Mononuclear cell (primary cell): ENCODE data around the gene STARD7. TPM values are rescaled to one million over a fixed set of nuclear protein-coding genes. Genes with fewer than 3 reads are reported as not detected.
"Not testable (repeated sequence)": the region's sequence is repeated elsewhere in the genome, so short reads cannot be mapped to it uniquely, and the experiment has no call there.

Experiments used
- H3K27me3 ChIP-seq: 2 replicates; pipeline ENCODE4 v1.6.0; 2011; ENCODE audit warnings: low read length, control low read depth; ENCODE audit not compliant: insufficient read depth
- H3K4me1 ChIP-seq: 2 replicates; pipeline ENCODE4 v1.5.1; 2011; ENCODE audit warnings: mild to moderate bottlenecking, low read length, control low read depth; ENCODE audit not compliant: insufficient read depth
- H3K4me3 ChIP-seq: 2 replicates; pipeline ENCODE4 v1.5.1; 2011; ENCODE audit warnings: mild to moderate bottlenecking, low read length, moderate library complexity
- H3K9me3 ChIP-seq: 2 replicates; pipeline ENCODE4 v1.5.1; 2011; ENCODE audit warnings: low read depth, mild to moderate bottlenecking, control low read depth, low read length
- total RNA-seq: library from RNA; depleted of rRNA; stranded (reverse); fragments of >200 nt; gene quantifications from one replicate; pipeline ENCODE4 v1.2.3, GENCODE V29; 2012

STARD7 gene
- total RNA-seq, 1 donor: 96.8 TPM

DNA sequence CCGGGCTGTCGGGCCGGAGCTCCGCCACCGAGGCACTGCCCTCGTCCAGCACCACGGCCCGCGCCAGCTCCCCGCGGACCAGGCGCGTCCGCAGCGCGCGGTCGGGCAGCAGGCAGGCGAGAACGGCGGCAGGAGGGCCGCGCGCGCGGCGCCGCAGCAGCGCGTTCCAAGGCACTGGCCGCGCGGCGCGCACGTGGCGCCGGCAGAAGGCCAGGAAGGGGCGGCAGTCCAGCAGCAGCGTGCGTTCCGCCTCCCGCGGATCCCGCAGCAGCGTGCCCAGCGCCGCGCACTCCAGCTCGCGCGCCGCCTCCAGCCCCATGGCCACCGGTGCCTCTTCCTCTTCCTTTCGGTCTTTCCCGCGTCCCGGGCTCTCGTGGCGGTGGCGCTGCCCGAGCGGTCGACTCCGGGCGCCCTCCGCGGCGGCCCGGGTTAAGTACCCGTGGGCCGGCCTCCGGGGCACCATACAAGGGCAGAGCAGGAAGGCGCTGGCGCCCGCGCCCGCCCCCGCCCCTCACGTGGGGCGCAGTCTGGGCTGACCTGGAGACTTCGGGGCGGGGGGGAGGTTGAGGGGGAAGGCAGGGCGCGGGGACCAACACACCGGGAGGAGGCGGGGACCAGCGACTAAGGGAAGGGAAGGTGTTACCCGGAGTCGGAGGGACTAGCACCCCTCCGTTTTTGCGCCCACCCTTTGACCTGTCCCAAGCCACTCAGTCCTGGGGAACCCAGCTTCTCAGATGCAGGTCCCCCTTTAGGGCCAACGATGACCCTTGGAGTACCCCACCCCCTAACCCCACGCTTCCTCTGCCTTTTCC lies 63.4 kb downstream of the STARD7 start, which contains the start of gene DUSP2:
DUSP2 (minus strand) TSS at position 405 of the 812 bp plus-strand sequence; CDS start at position 319, 86 bp downstream.
- H3K4me3 ChIP-seq: peak within 1 kb of the TSS; percentile 58
- H3K27me3 ChIP-seq: no peaks in the 10 kb centered on the region
- no peaks in the 10 kb centered on the region for H3K9me3 ChIP-seq

DNA sequence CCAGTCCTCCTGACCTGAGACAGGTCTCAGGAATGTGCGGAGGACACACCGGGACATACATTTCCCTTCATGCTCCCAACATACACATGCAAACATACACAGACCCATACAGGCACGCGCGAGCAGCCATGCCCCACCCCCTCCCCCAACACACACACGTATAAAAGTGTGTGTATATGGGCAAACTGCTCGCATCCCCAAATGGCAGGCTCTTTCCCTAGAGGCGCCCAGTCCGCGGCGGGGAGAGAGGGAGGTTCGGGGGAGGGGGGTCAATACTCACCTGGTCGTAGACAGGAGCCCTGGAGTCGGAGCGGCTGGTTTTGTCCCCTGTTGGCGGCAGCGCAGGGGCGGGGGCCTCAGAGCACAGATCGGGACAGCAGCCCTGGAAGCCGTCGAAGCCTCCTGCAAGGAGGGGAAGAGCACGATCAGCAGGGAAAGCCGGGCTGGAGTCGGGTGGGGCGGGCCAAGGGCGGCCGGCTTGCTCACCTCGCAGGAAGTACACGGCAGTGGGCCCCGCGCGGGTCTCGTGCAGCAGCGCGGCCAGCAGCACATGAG lies 64.1 kb downstream of the STARD7 start:
- no peaks in the 10 kb centered on the region for H3K27me3 ChIP-seq
- no peaks in the 10 kb centered on the region for H3K9me3 ChIP-seq
- H3K4me1 ChIP-seq: peaks cover 69% of the 10 kb centered on the region

More for the DNA sequence above, 63.4 kb downstream of the STARD7 start, which contains the start of gene DUSP2:
- peaks cover 69% of the 10 kb centered on the region for H3K4me1 ChIP-seq

DNA sequence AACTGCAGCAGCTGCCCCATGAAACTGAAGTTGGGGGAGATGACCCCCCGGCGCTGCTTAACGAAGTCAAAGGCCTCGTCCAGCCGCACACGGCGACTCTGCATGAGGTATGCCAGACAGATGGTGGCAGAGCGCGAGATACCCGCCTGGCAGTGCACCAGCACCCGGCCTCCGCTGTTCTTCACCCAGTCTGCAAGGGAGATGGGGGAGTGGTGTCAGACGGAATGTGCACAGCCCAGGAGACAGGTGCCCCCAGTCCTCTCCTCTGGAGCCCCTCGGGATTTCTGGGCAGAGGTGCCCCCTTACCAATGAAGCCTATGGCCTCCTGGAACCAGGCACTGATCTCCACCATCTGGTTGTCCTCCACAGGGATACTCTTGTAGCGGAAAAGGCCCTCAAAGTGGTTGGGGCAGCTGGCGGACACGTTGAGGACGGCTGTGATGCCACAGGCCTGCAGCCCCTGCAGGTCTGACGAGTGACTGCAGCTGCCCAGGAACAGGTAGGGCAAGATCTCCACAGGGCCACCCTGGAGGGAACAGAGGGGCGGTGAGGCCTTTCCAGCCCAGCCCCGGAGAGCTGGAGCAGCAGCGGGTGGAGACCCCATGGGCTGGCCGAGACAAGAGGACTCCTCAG lies 64.7 kb downstream of the STARD7 start:
- H3K4me3 ChIP-seq: peak overlapping the region; percentile 58
- no peaks in the 10 kb centered on the region for H3K27me3 ChIP-seq
- H3K9me3 ChIP-seq: no peaks in the 10 kb centered on the region
- H3K4me1 ChIP-seq: peaks cover 67% of the 10 kb centered on the region

More for the DNA sequence above, 64.1 kb downstream of the STARD7 start:
- H3K4me3 ChIP-seq: peak overlapping the region; percentile 58

DNA sequence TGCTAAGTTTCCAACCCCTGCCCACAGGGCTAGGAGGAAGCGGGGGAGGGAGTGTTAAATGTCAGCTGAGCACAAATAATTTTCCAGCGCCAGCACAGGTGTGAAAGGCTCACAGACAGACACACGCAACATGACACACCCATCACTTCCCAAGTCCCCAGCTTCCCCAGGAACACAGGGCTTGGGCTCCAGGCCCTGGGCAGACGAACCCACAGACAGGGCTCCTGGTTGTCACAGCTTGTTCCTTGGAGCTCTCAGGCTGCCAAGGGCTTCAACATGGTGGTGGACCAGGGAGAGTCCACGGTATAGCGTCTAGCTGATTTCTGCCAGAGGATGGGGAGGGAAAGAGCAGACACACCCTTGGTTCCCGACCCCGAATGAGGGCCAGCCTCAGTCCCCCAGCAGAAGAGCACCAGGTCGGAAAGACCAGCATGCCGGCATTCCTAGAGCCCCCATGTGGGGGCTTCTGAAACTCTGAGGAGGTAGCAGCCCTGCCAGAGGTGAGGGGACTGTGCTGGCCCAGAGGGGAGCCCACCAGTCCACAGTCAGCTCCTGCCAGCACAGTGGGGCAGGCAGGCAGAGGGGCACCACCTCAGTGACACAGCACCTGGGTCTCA lies 65.3 kb downstream of the STARD7 start:
- no peaks in the 10 kb centered on the region for H3K27me3 ChIP-seq
- peak overlapping the region; percentile 58 for H3K4me3 ChIP-seq
- H3K4me1 ChIP-seq: peaks cover 61% of the 10 kb centered on the region

DNA sequence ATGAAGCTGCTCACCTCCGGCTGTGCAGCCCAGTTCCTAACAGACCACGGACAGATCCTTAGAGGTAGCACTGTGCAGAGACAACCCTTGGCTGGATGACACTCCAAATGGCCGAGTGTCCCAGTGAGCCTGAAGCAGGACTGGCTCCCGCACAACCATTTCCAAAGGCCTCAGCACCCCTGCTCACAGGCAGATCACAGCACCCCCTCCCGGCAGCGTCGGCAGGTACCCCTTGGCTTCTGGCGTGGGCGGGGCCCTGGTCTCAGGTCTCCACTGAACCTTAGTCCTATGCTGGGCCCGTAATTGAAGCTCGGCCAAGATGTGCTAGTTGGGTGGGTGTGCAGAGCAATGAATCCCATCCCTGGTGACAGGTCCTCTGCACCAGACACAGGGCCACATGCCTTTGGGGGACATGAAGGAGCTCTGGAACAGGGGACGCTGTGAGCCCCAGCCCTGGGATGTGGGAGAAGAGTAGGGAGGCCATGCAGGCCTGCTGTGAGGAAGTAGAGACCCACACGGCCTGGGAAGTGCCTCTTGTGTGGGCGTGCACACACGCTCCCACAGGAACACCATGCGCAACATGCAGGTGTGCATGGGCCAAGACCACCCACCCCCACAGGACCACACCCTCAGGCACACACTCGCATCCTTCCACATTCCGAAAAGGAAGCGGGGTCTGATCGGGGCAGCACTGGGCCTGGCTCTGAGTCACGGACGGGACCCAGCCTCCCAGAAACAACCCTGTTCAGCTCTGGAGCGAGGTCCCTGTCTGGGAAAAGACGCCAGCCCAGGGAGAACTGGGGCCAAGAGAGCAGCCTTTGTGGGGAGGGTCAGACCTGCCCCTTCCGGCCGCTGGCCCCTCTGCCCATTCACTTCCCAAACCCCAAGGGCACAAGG lies 66.2 kb downstream of the STARD7 start:
- Histone ChIP-seq H3K4me1 (peaks cover 52% of the 10 kb centered on the region), H3K9me3 (no peaks in the 10 kb centered on the region), H3K27me3 (no peaks in the 10 kb centered on the region), H3K4me3 (no peak overlapping the region)

More for the DNA sequence above, 65.3 kb downstream of the STARD7 start:
- no peaks in the 10 kb centered on the region for H3K9me3 ChIP-seq

DNA sequence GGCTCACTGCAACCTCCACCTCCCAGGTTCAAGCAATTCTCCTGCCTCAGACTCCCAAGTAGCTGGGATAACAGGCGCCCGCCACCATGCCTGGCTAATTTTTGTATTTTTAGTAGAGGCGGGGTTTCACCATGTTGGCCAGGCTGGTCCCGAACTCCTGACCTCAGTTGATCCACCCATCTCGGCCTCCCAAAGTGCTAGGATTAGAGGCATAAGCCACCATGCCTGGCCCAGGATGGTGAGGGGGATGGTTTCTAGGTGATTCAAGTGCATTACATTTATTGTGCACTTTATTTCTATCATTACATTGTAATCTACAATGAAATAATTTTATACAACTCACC lies 67.0 kb downstream of the STARD7 start:
- H3K4me1 ChIP-seq: peaks cover 43% of the 10 kb centered on the region
- not testable (repeated sequence) for H3K4me3 ChIP-seq, H3K9me3 ChIP-seq, H3K27me3 ChIP-seq

DNA sequence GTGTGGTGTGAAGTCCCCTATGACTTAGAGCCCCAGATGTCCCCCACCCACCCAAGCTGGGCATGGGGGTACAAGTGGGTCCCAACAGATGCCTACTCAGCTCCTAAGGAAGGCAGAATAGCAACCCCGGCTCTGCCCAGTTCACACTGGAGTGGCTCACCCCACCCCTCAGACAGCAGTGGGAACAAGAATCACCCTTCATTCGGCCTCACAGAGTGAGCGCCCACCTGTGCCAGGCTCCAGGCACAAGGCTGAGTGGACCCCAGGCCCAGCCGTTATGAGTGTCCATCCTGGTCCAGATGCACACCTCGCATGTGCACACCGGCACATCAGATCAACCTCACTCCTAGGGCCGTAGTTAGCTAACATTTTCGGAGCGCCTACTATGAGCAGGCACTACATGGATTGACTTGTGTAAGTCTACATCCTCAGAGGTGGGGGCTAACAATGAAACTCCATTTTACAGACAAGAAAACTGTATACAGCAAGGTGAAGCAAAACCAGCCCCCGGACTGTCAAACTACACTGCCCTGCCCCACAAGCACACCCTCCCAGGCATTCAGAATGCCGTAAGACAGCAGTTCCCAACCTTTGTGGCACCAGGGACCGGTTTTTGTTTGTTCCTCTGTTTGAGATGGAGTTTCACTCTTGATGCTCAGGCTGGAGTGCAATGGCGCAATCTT lies 67.5 kb downstream of the STARD7 start:
- H3K4me3 ChIP-seq: no peak overlapping the region
- no peaks in the 10 kb centered on the region for H3K27me3 ChIP-seq
- H3K4me1 ChIP-seq: peaks cover 38% of the 10 kb centered on the region
- H3K9me3 ChIP-seq: no peaks in the 10 kb centered on the region

DNA sequence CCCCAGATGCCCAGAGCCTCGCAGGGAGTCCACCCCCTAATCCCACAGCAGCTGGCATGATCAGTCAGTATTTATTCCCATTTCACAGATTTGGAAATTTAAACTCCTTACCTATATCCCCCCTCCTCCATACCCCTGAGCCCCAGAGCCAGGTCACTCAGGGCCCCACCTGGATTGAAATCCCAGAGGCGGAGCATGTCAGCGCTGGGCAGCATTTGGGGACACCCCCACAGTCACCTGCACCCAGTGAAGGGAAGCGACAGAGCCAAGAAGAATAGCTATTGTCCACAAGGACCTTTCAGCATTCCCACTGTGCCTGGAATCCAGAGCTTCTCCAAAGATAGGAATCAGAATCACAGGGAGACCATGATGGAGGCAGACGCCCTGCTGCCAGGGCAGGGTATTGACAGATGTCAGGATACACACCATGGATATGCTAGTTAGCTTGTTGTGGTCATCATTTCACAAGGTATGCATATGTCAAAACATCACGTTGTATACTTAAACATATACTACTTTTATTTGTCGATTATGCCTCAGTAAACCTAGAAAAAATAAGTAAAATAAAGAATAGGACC lies 69.4 kb downstream of the STARD7 start:
- Histone ChIP-seq H3K9me3 (no peaks in the 10 kb centered on the region), H3K4me3 (no peak overlapping the region), H3K4me1 (peaks cover 24% of the 10 kb centered on the region), H3K27me3 (no peaks in the 10 kb centered on the region)

DNA sequence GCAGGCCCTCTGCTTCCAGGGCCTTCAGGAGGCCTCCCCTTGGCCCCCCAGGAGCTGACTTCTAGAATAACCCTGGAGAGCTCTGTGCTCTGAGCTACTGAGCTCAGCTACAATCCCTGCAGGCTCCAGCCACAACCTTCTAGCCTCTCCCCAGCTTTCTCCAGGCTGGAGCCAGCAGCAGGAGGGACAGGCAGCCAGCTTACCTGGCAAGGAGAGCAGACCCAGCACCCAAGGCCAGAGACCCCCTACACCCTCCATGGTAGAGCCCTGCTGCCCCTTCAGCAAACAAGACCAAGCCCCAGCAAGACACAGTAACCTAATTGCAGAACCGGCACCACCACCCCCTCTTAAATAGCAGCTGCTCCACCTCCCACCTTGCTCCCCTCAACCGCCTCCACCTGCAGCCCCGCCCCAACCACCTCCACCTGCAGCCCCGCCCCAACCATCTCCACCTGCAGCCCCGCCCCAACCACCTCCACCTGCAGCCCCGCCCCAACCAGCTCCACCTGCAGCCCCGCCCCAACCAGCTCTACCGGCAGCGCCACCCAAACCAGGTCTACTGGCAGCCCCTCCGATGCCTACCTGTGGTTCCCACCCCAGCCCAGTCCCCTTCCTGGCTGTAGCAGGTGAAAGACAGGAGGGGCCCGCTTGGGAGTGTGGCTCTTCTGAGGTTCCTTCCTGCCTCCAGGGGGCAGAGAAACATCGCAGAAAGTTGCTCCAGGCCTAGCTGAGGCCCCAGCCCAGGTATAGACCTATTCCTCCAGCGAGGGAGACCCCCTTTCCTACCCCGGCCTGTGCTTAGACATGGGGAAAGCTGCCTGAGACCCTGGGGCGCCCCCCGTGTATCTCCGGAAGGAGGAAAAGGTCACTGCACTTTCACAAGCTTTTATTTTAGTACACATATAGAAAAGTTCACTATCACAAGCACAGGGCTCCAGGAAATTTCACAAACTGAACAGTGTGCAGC lies 70.2 kb downstream of the STARD7 start, which contains the start of gene ASTL:
ASTL (minus strand) TSS at position 324 of the 967 bp plus-strand sequence; CDS start at position 258, 66 bp downstream.
- Histone ChIP-seq H3K4me3 (no peak within 1 kb of the TSS), H3K27me3 (no peaks in the 10 kb centered on the region), H3K4me1 (peaks cover 16% of the 10 kb centered on the region), H3K9me3 (no peaks in the 10 kb centered on the region)

DNA sequence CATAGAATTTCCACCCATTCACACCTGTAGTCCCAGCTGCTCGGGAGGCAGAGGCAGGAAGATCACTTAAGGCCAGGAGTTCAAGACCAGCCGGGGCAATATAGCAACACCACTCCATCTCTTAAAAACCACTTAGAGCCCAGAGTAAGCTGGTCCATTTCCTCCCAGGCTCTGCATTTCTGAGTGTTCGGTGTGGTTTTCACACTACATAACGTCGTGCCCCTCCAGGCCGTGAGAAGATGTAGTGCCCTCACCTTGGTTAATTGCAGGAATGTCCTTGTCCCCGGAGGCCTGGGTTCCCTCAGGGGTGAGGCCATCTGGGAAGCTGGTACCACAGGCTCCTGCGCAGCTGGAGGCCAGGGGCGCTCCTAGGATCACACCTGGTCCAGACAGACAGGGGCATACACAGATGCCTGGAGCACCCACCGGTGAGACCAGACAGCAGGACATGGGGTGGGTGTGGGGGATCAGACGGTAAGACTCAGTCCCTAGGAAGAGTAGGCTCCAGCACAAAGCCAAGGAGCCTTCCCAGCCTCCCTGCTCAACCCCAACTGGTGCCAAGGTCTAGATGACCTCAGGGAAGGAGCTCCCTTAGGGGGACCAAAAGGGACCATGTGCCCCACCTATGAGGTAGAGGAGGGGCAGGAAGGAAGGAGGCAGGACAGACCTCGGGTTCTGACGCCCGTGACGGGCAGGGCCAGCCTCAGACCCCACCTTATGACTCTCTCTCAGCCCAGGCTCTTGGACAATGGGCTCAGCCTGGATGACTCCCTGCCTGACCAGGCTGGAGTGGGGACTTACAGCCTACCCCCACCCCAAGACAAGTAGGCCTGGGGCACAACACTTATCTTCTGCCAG lies 71.1 kb downstream of the STARD7 start:
- peaks cover 7% of the 10 kb centered on the region for H3K4me1 ChIP-seq
- H3K27me3 ChIP-seq: no peaks in the 10 kb centered on the region
- no peaks in the 10 kb centered on the region for H3K9me3 ChIP-seq
- H3K4me3 ChIP-seq: no peak overlapping the region

DNA sequence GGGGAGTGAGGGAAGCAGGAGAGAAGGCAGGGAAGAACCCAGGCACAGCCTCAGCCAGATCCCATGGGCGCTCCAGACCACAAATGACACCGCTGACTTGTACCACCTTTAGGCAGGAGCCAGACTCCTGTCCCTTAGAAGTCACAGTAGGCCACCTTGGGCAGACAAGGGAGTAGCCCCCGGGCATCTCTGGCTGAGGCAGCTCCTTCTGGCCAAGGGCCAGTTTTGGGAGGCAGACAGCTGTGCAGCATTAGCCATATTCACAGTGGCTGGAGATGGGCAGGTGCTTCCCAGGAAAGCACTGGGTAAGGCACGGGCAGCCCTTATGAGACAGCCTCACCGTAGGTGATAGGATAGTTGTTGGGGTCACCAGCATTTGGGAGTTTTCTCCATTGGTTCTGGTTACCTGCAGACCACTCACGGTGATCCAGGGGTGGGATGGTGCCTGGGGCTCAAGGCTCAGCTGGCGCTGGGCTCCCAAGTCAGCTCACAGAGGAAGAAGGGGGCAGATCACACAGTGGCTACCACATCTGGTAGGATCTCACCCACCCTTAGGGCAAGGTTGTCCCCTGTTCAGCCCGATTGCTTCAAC lies 72.4 kb downstream of the STARD7 start:
- H3K9me3 ChIP-seq: no peaks in the 10 kb centered on the region
- no peaks in the 10 kb centered on the region for H3K4me1 ChIP-seq
- H3K4me3 ChIP-seq: no peak overlapping the region
- H3K27me3 ChIP-seq: no peaks in the 10 kb centered on the region

DNA sequence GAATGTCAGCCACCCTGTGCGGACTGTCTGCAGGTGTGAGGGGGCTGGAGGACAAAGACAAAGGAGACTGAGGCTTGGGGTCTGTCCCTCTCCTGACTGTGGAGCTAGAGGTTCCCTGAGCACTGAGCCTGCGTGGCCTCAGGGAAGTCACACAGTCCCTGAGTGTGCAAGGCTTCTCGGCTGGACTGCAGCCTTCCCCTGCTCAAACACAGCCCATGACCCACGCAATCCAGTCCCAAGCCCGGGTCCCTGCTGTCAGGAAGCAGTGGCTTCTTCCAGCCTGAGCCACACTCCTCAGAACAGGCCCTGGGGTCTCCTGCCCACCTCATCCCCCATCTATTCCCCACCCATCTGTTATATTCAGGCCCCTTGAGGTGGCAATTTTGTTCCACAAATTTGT lies 73.0 kb downstream of the STARD7 start:
- H3K4me1 ChIP-seq: no peaks in the 10 kb centered on the region
- H3K27me3 ChIP-seq: no peaks in the 10 kb centered on the region
- no peak overlapping the region for H3K4me3 ChIP-seq
- no peaks in the 10 kb centered on the region for H3K9me3 ChIP-seq
